Kidney tubule cell (primary cell): ENCODE measurements around the gene EYS.
A peak's percentile ranks its signal among the peaks of the same experiment; 100 is the strongest.

Experiments used
- DNase-seq: peaks from one replicate; pipeline ENCODE4 v3.0.0-alpha.2; 2018; ENCODE audit warnings: low spot score

The EYS gene

GRCh38 chr6:65221153-65221552, 485.9 kb downstream of the EYS start:
- no peak for DNase-seq

DNA sequence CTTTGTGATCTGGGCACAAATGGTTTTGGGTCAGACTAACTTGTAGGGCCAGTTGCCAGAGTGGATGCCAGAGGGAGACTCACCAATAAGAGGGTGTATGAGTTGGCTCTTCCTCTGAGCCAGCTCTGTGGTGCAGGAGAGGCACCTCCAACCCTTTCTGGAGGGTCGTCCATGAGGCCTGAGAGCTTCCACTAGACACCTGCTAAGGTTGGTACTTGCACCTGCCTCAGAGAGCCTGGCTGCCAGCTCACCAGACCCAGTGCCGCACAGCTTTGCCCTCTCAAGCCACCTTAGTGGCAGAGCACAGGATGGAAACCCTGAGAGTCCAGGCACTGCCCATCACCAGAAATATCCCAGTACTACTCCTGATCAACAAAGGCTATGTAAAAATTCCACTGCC, 504.3 kb downstream of the EYS start:
- DNase-seq = no peak

DNA sequence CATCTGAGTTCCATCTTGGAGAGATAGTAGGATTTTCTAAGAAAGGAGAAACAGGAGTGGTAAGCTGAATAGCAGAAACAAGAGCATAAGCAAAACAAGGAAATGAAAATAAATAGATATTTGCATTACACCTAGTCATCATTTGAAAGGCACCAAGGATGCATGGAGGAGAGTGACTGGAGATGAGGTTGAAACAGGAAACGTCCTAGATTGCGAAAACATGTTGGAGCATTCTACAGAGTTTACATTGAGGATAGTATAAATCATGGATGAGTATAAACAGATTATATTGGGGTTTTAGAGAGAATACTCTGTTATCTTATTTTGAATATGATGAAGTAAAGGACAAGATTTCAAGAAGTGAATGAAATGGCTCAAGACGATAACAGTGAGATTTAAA, 507.3 kb downstream of the EYS start:
- no peak for DNase-seq

- no peak for DNase-seq
These were observed 507.9 kb downstream of the EYS start for GRCh38 chr6:65199121-65199520.

GRCh38 chr6:65191471-65191870, 515.6 kb downstream of the EYS start:
- DNase-seq = no peak

GRCh38 chr6:65189236-65189881, 517.7 kb downstream of the EYS start:
- no peak for DNase-seq

- DNase-seq = no peak
These were observed 520.2 kb downstream of the EYS start for GRCh38 chr6:65186826-65187225.

GRCh38 chr6:65182681-65183080, 524.3 kb downstream of the EYS start:
- peak; percentile 83 for DNase-seq

GRCh38 chr6:65170273-65170672, 536.8 kb downstream of the EYS start:
- DNase-seq = peak; percentile 22

- no peak for DNase-seq
These were observed 545.4 kb downstream of the EYS start for GRCh38 chr6:65161661-65162060.

- no peak for DNase-seq
These were observed 550.0 kb downstream of the EYS start for GRCh38 chr6:65157025-65157424.

DNA sequence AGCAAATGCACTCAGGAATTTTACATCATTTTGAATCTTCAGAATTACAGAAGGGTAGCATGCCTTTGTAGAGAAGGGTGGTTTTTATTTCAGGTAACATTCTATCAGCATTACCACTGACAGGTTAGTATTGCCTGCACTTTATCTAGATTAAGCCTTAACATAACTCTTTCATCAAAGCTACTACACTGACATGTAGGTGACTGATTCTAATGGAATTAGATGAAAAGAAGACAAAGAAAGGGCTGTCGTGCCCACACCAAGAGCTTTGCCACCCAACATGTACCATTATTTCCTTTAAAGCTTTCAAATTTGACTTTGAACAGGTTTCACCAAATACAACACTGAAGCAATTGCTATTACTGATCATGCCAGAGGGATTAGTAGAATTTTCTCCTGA, 551.9 kb downstream of the EYS start:
- DNase-seq = no peak

GRCh38 chr6:65149841-65150240, 557.2 kb downstream of the EYS start:
- no peak for DNase-seq

- no peak for DNase-seq
These were observed 558.2 kb downstream of the EYS start for GRCh38 chr6:65148839-65149238.

GRCh38 chr6:65135567-65135966, 571.5 kb downstream of the EYS start:
- no peak for DNase-seq

DNA sequence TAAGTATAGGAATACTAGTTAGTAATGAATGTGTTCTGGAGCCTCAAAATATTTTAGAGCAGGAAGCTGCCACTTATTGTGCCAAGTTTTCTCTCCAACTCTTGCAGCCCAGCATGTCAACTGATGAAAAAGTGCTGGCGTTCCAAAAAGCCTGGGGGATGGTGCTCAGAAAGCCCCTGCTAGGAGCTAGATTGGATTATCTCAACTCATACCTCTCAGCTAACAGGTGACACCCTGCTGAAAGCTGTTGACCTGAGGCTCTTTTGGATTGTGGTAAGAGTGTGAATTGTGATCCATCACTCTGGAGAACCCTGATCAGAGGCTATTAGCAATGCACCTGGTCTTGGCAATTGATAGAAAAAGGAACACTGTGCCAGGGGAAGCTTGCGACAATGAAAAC, 580.4 kb downstream of the EYS start:
- no peak for DNase-seq

DNA sequence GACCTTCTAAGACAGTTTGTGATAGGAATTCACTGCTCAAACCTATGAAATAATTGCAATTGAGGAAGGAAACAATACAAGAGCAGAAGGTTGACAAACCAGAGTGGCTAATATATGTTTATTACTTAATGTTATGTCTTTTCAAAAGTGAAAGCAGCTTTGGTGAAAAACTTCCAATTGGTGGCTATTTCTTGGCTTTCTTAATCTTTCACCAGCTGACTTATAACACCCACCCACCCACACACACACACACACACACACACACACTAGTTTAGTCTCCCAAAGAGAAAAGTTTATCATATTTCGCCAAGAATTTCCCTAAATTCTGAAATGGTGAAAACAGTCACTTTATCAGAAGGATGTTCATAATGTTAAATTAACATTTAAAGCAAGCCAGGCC, 583.5 kb downstream of the EYS start:
- DNase-seq = no peak

DNA sequence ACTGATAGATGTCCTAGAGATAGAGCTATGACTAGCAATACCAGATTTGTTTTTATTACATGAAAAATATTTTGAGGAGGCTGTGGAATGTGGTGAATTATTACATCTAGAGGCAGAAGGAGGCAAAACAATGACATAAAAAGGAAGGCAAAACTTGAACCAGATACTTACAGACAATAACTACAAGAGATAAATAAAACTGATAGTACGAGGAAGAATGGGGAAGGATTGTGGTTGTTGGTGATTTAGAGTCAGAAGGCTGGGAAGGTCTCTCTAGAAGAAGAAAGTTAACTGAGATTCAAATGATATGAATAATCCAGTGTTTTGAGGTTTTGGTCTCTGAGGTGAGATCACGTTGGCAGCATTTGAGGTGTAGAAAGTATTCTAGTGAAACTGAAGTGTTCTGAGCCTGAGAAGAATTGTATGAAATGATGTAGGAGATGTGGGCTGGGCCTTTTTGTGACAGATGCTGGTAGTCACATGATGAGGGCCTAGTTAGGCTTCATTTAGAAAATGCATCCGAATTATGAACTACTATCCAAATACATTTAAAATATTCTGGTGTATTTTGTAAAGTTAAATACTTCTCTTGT, 589.1 kb downstream of the EYS start:
- no peak for DNase-seq

DNA sequence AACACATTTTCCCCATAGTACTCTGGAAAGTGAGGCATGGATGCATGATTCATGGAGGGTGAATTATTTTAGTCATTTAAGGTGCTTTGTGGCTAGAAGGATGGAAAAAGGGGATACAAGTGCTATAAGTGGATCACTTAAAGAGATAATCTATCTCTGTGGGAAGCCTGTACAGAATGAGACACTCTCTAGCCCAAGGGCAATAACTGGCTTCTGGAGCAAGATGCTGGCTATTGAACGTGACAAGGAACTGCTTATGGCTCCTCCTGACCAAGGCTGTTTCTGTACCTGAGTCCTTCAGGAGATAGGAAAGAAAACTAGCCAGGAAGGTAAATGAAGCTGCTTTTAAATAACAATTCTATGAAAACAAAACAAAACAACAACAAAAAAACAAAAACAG, 590.7 kb downstream of the EYS start:
- no peak for DNase-seq

DNA sequence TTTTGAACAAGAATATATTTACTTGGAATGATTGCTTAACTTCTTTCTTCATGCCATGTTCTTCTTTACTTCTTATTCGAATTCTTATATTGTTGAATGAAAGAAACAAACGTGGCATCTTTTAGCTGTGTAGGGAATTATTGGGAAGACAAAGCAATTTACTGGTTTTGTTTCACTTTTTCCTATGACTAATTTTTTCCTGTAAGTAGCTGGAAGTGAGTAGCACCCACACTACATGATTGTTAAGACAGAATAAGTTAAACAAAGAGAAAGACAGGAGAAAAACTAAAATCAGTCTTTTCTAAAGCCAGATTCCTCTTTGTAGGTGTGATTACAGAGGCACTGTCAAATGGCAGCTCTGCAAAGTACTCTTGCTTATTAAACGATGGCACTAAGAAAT, 593.4 kb downstream of the EYS start:
- DNase-seq = no peak

DNA sequence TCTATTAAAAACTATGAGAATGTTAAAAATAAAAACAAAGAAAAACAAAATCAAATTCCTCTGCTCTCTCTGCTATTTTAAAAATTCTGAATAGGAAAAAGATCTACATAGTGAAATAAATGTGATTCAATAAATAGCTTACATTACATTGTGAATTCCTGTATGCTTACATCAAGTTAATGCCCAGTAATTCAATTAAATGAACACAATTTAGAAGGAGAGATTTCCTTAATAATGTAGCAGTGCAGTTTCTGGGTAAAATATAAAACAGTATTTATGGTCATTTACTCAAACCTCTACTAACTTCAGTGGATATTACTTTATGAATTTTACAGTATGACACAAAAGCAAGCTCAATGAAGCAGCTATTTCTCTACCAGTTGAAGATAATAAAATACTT, 594.6 kb downstream of the EYS start:
- no peak for DNase-seq

DNA sequence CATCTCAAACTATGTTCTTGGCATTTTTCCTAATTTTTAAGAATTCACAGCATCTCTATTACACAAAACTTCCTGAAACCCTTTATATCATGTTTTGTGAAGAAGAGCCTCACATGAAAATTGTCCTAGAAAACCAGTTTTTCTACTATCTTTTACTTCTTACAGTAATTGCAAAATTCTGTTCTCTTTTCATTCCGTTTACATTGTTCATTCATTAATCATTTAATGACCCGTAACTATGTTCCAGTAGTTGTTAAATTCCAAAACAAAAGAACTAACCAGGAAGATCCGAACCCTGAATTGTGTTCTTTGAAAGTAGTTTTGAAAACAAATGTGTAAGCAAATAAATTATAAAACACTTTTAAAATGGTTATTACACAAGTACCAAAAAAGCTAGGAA, 597.0 kb downstream of the EYS start:
- DNase-seq = peak; percentile 26

DNA sequence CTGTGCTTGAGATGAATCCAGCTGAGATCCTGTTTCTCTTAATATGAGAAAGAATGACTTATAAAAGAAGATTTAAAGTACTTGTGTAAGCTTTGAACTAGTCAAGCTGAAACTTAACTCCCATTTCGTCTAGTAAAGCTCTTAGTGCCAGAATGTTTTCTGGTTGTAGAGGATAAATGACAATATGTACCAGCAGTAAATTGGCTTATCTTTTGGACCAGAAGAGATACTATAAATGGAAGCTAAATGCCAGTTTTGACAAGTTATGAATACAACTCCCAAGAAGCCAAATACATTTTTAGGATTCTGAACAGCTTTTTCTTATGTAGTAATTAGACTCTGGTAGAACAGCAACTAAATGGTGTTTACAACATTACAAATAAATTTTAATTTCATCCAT, 608.7 kb downstream of the EYS start:
- no peak for DNase-seq

GRCh38 chr6:65091561-65091960, 615.5 kb downstream of the EYS start:
- no peak for DNase-seq
